A673 (cell line): ENCODE data around the gene EFCAB11.

Experiments
- CTCF ChIP-seq: fragments of 300-800, 200-600 bp; sonication (generic); conservative IDR thresholded peaks from 2 replicates; pipeline ENCODE4 v1.5.1; 2017; ENCODE audit warnings: low read depth, mild to moderate bottlenecking, antibody characterized with exemption, low read length, moderate library complexity, mixed read lengths
- EZH2 ChIP-seq: fragments of 200-600 bp; sonication (generic); IDR thresholded peaks from 2 replicates; pipeline ENCODE4 v1.6.1; 2017; ENCODE audit warnings: borderline replicate concordance, low read depth, mild to moderate bottlenecking, mixed read lengths, antibody characterized with exemption, low read length; ENCODE audit not compliant: poor library complexity, severe bottlenecking

- no peak for TF ChIP-seq CTCF
- no peak for TF ChIP-seq EZH2
These were observed 32.1 kb upstream of the EFCAB11 start for GRCh38 chr14:89986462-89987160.
